ENCODE data around the gene EHF. TPM values are rescaled to one million over a fixed set of nuclear protein-coding genes. Genes with fewer than 3 reads are reported as not detected.

Gene EHF
- polyA plus RNA-seq, 1 of the 3 experiments (the other 2 are of a cell fraction), result not detected

GRCh38 chr11:34593085-34593484, 27.8 kb upstream of the EHF start (continued):
- TF ChIP-seq CTCF (IDR thresholded peaks at IDR 0.05) (no peak), JUND (IDR thresholded peaks at IDR 0.05) (no peak), TAF1 (IDR thresholded peaks at IDR 0.05; ENCODE audit: borderline replicate concordance, low read depth, low read length) (no peak), YY1 (IDR thresholded peaks at IDR 0.05; ENCODE audit: low read depth) (no peak)

GRCh38 chr11:34594603-34595002, 26.3 kb upstream of the EHF start:
- H3K9me2 ChIP-seq, result no peaks in the 10 kb centered on the region
- no peak overlapping the region for H3K9ac ChIP-seq
- H4K20me1 ChIP-seq (ENCODE audit: insufficient read depth), result no peaks in the 10 kb centered on the region
- CTCF ChIA-PET, result interaction anchor here (1.0 to 3.1 kb wide), 4 partner anchors 8 to 818 kb away, joined by 3 to 23 read pairs (median 3); no protein-coding TSS in a partner anchor
- H3K79me2 ChIP-seq (ENCODE audit: insufficient read depth), result no peaks in the 10 kb centered on the region
- no peak overlapping the region for H3K4me2 ChIP-seq
- no peak for DNase-seq
- peaks cover 7% of the 10 kb centered on the region; the same call in 1 of the 2 replicates for H3K9me3 ChIP-seq
- TF ChIP-seq YY1 (IDR thresholded peaks at IDR 0.05; ENCODE audit: low read depth), result no peak
- TF ChIP-seq RFX5 (IDR thresholded peaks at IDR 0.05; ENCODE audit: low read length), result no peak
- H3F3A ChIP-seq (replicated peaks; ENCODE audit: insufficient read depth), result peaks cover 5% of the 10 kb centered on the region
- 58% methylated on average over 3 of the region's 3 CpGs for WGBS (ENCODE audit: low lambda C conversion rate)
- H3K27me3 ChIP-seq (ENCODE audit: insufficient read depth), result no peaks in the 10 kb centered on the region
- POLR2A ChIA-PET, result no interaction called here
- H3K4me1 ChIP-seq (ENCODE audit: control insufficient read depth in 1 of 2, insufficient read depth in 2 of 2, low read depth in 1 of 2, low read length in 1 of 2), result peaks cover 0 to 9% of the 10 kb centered on the region in 2 experiments; a peak in 2 of 4 replicates
- H3K36me3 ChIP-seq (replicated peaks in 1 of 2; ENCODE audit: control insufficient read depth in 1 of 2, insufficient read depth in 2 of 2, low read length in 1 of 2), result no peaks in the 10 kb centered on the region
- no peak overlapping the region for H3K27ac ChIP-seq (ENCODE audit: low read depth in 2 of 2, low read length in 1 of 2)
- no peak overlapping the region for H3K4me3 ChIP-seq (ENCODE audit: low read depth in 2 of 2, low read length in 1 of 2)
- no peak overlapping the region for H2AFZ ChIP-seq (ENCODE audit: low read depth)

- 66% methylated on average over 2 of the region's 2 CpGs for WGBS (ENCODE audit: low lambda C conversion rate)
- Histone ChIP-seq H3K9me3 (peaks cover 7% of the 10 kb centered on the region; the same call in 1 of the 2 replicates), H3K9me2 (no peaks in the 10 kb centered on the region), H3K4me1 (ENCODE audit: control insufficient read depth in 1 of 2, insufficient read depth in 2 of 2, low read depth in 1 of 2, low read length in 1 of 2) (peaks cover 3 to 17% of the 10 kb centered on the region in 2 experiments; a peak in 3 of 4 replicates), H3F3A (replicated peaks; ENCODE audit: insufficient read depth) (peaks cover 5% of the 10 kb centered on the region), H3K4me2 (no peak overlapping the region), H4K20me1 (ENCODE audit: insufficient read depth) (no peaks in the 10 kb centered on the region), H3K9ac (no peak overlapping the region), H3K27ac (ENCODE audit: low read depth in 2 of 2, low read length in 1 of 2) (no peak overlapping the region), H2AFZ (ENCODE audit: low read depth) (no peak overlapping the region), H3K27me3 (ENCODE audit: insufficient read depth) (no peaks in the 10 kb centered on the region), H3K79me2 (ENCODE audit: insufficient read depth) (no peaks in the 10 kb centered on the region), H3K4me3 (ENCODE audit: low read depth in 2 of 2, low read length in 1 of 2) (no peak overlapping the region), H3K36me3 (replicated peaks in 1 of 2; ENCODE audit: control insufficient read depth in 1 of 2, insufficient read depth in 2 of 2, low read length in 1 of 2) (no peaks in the 10 kb centered on the region)
- POLR2A ChIA-PET, result no interaction called here
- TF ChIP-seq RAD21 (IDR thresholded peaks at IDR 0.05; ENCODE audit: low read length), result no peak
- no peak for TF ChIP-seq GABPA (IDR thresholded peaks at IDR 0.05; ENCODE audit: low read depth)
- no peak for TF ChIP-seq YY1 (IDR thresholded peaks at IDR 0.05; ENCODE audit: low read depth)
- TF ChIP-seq MXI1 (IDR thresholded peaks at IDR 0.05; ENCODE audit: low read depth, low read length), result no peak
- TF ChIP-seq RCOR1 (IDR thresholded peaks at IDR 0.05; ENCODE audit: low read length), result no peak
- TF ChIP-seq NFIC (IDR thresholded peaks at IDR 0.05; ENCODE audit: borderline replicate concordance), result no peak
- no peak for TF ChIP-seq POLR2AphosphoS5 (IDR thresholded peaks at IDR 0.05; ENCODE audit: low read depth, low read length)
- TF ChIP-seq SMC3 (IDR thresholded peaks at IDR 0.05; ENCODE audit: low read depth, low read length), result no peak
- no peak for TF ChIP-seq FOXJ3 (CRISPR knock-in tag; IDR thresholded peaks at IDR 0.05)
- no peak for TF ChIP-seq USF1 (IDR thresholded peaks at IDR 0.05; ENCODE audit: borderline replicate concordance, low read depth)
- no peak for TF ChIP-seq NRF1 (IDR thresholded peaks at IDR 0.05; ENCODE audit: low read depth, low read length)
- TF ChIP-seq RFX5 (IDR thresholded peaks at IDR 0.05; ENCODE audit: low read length), result no peak
- no peak for TF ChIP-seq TAF1 (IDR thresholded peaks at IDR 0.05; ENCODE audit: borderline replicate concordance, low read depth, low read length)
- no peak for TF ChIP-seq USF2 (IDR thresholded peaks at IDR 0.05; ENCODE audit: borderline replicate concordance, low read depth, low read length)
- no peak for TF ChIP-seq SIN3A (IDR thresholded peaks at IDR 0.05; ENCODE audit: borderline replicate concordance, low read depth, low read length)
- TF ChIP-seq CHD2 (IDR thresholded peaks at IDR 0.05; ENCODE audit: low read length, partially characterized antibody), result no peak
- no peak for TF ChIP-seq IRF3 (IDR thresholded peaks at IDR 0.05; ENCODE audit: low read depth, low read length)
- DNase-seq, result no peak
- CTCF ChIA-PET, result interaction anchor here (1.0 to 3.1 kb wide), 3 partner anchors 9 to 797 kb away, joined by 3 to 23 read pairs (median 3); no protein-coding TSS in a partner anchor
These were observed 25.5 kb upstream of the EHF start for GRCh38 chr11:34595391-34595790.

Measured in SK-N-SH (cell line).